ENCODE results near the gene S100A9. TPM values are rescaled to one million over a fixed set of nuclear protein-coding genes. Genes with fewer than 3 reads are reported as not detected.

The S100A9 gene
- total and polyA plus RNA-seq, 8 donors, result 17.0 to 1,552 (median 33.6) TPM

- ATAC-seq, result no peak
- DNase-seq, result no peak
- peaks cover 0 to 13% of the 10 kb centered on the region in 2 donors for H3K36me3 ChIP-seq
- no peak overlapping the region for H3K4me3 ChIP-seq
- intact Hi-C loops (cut with DNase I), result no loop called here
- H3K9me3 ChIP-seq, result no peaks in the 10 kb centered on the region
- H3K4me1 ChIP-seq, result peaks cover 0 to 31% of the 10 kb centered on the region in 2 donors
- TF ChIP-seq CTCF (IDR thresholded peaks at IDR 0.05), result no peak
- H3K27me3 ChIP-seq, result peaks cover 6 to 22% of the 10 kb centered on the region in 2 donors
- H3K27ac ChIP-seq, result peak overlapping the region in 1 of 2 donors; percentile 94
These were observed 3.0 kb upstream of the S100A9 start for GRCh38 chr1:153354515-153355193.

GRCh38 chr1:153355445-153356071 lies 2.1 kb upstream of the S100A9 start:
- intact Hi-C loops (cut with DNase I), result loop anchor here in 1 of 2 donors (2.0 kb wide), 1 partner anchor 139 kb away; no protein-coding TSS in a partner anchor
- DNase-seq, result peak in 2 of 4 donors; percentile 80 to 95

GRCh38 chr1:153356392-153357075 lies 1.1 kb upstream of the S100A9 start:
- Histone ChIP-seq H3K4me3 (peak overlapping the region in 1 of 2 donors; percentile 58), H3K27ac (peak overlapping the region in 1 of 2 donors; percentile 94)
- intact Hi-C loops (cut with DNase I), result loop anchor here in 1 of 2 donors (2.0 kb wide), 1 partner anchor 138 kb away; no protein-coding TSS in a partner anchor

More at GRCh38 chr1:153355445-153356071, 2.1 kb upstream of the S100A9 start:
- H3K36me3 ChIP-seq, result peaks cover 0 to 22% of the 10 kb centered on the region in 2 donors
- no peak overlapping the region for H3K4me3 ChIP-seq
- peak overlapping the region in 1 of 2 donors; percentile 94 for H3K27ac ChIP-seq
- peak; percentile 79 for ATAC-seq
- H3K9me3 ChIP-seq, result no peaks in the 10 kb centered on the region
- H3K27me3 ChIP-seq, result peaks cover 6 to 16% of the 10 kb centered on the region in 2 donors
- peaks cover 0 to 39% of the 10 kb centered on the region in 2 donors for H3K4me1 ChIP-seq
- peak; percentile 30 to 54 for TF ChIP-seq CTCF (IDR thresholded peaks at IDR 0.05)

GRCh38 chr1:153357076-153357852 lies 390 bp upstream of the S100A9 start:
- H3K4me1 ChIP-seq, result peaks cover 0 to 53% of the 10 kb centered on the region in 2 donors
- TF ChIP-seq CTCF (IDR thresholded peaks at IDR 0.05), result no peak
- peaks cover 0 to 26% of the 10 kb centered on the region in 2 donors for H3K36me3 ChIP-seq
- peak overlapping the region; percentile 57 to 94 for H3K27ac ChIP-seq
- H3K4me3 ChIP-seq, result peak overlapping the region in 1 of 2 donors; percentile 58
- H3K9me3 ChIP-seq, result no peaks in the 10 kb centered on the region
- peak in 2 of 4 donors; percentile 87 to 94 for DNase-seq
- no peaks in the 10 kb centered on the region for H3K27me3 ChIP-seq
- ATAC-seq, result peak; percentile 85
- intact Hi-C loops (cut with DNase I), result loop anchor here in 1 of 2 donors (2.0 kb wide), 1 partner anchor 138 kb away; no protein-coding TSS in a partner anchor

More at GRCh38 chr1:153356392-153357075, 1.1 kb upstream of the S100A9 start:
- Histone ChIP-seq H3K4me1 (peaks cover 0 to 48% of the 10 kb centered on the region in 2 donors), H3K36me3 (peaks cover 0 to 26% of the 10 kb centered on the region in 2 donors), H3K9me3 (no peaks in the 10 kb centered on the region), H3K27me3 (peaks cover 0 to 7% of the 10 kb centered on the region in 2 donors)
- TF ChIP-seq CTCF (IDR thresholded peaks at IDR 0.05), result no peak
- DNase-seq, result no peak
- no peak for ATAC-seq

Measured in left lung (tissue), 10 donors.